HG02870 (cell line): ENCODE measurements around the gene NMT1.

Experiments used
- ATAC-seq: cut with Tn5 transposase; IDR thresholded peaks from one replicate; pipeline ENCODE4 v1.9.1; 2021; ENCODE audit warnings: mild to moderate bottlenecking, moderate library complexity; ENCODE audit not compliant: unreplicated experiment

The NMT1 gene

GRCh38 chr17:45149037-45149668 lies 88.0 kb downstream of the NMT1 start:
- ATAC-seq, result peak; percentile 27

GRCh38 chr17:45149669-45150664 lies 88.8 kb downstream of the NMT1 start:
- ATAC-seq, result no peak

- no peak for ATAC-seq
Measured at GRCh38 chr17:45150911-45151809, 90.0 kb downstream of the NMT1 start.

GRCh38 chr17:45155029-45155428 lies 93.9 kb downstream of the NMT1 start:
- no peak for ATAC-seq

- ATAC-seq, result no peak
Measured at GRCh38 chr17:45155483-45155882, 94.4 kb downstream of the NMT1 start.

GRCh38 chr17:45156242-45156641 lies 95.1 kb downstream of the NMT1 start:
- no peak for ATAC-seq
